Stomach (tissue), 9 donors: ENCODE measurements around the gene SIK3. TPM values are rescaled to one million over a fixed set of nuclear protein-coding genes. Genes with fewer than 3 reads are reported as not detected.

Experiments used
- DNase-seq, 2 donors: peaks; one replicate each; pipeline versions ENCODE4 v3.0.0 to v3.0.0-alpha.2; 2013 to 2019
- H3K27ac ChIP-seq, 5 donors: fragments of 200-600 bp in 4 of 5; sonication (generic) in 4 of 5; one replicate each; pipeline ENCODE4 v1.5.1; 2013 to 2019; ENCODE audit warnings: mild to moderate bottlenecking in 1 of 5, moderate library complexity in 1 of 5
- H3K27me3 ChIP-seq, 3 donors: fragments of 200-600 bp; sonication (generic); one replicate each; pipeline ENCODE4 v1.5.1; 2017 to 2019; ENCODE audit warnings: mixed run types in 1 of 3
- H3K36me3 ChIP-seq, 4 donors: fragments of 200-600 bp; sonication (generic); 1 replicate in 3 of 4; 2 replicates in 1 of 4; pipeline ENCODE4 v1.5.1; 2016 to 2019
- H3K4me1 ChIP-seq, 4 donors: fragments of 200-600 bp; sonication (generic); one replicate each; pipeline ENCODE4 v1.5.1; 2016 to 2019
- H3K4me3 ChIP-seq, 4 donors: fragments of 200-600 bp; sonication (generic) in 3 of 4; one replicate each; pipeline ENCODE4 v1.5.1; 2016 to 2019; ENCODE audit warnings: mild to moderate bottlenecking in 1 of 4
- H3K9me3 ChIP-seq, 4 donors: fragments of 200-600 bp; sonication (generic); one replicate each; pipeline ENCODE4 v1.5.1; 2016 to 2019
- CTCF ChIP-seq, 7 experiments: fragments of 450-650 bp in 4 of 7; fragments of 200-600 bp in 3 of 7; sonication (generic) in 3 of 7; IDR thresholded peaks; one replicate each; pipeline ENCODE4 v1.5.1; 2016 to 2019; ENCODE audit warnings: antibody characterized with exemption in 7 of 7, control low read depth in 2 of 7, mild to moderate bottlenecking in 1 of 7
- EP300 ChIP-seq: sonication (generic); formaldehyde crosslinking; IDR thresholded peaks from one replicate; pipeline ENCODE4 v1.6.1; 2017; ENCODE audit warnings: antibody characterized with exemption
- POLR2A ChIP-seq, 4 donors: fragments of 450-650 bp; IDR thresholded peaks; one replicate each; pipeline ENCODE4 v1.6.1; 2016; ENCODE audit warnings: antibody characterized with exemption in 4 of 4, control low read depth in 2 of 4, mild to moderate bottlenecking in 1 of 4, moderate library complexity in 1 of 4
- POLR2AphosphoS5 ChIP-seq, 3 donors: sonication (generic); formaldehyde crosslinking; IDR thresholded peaks; one replicate each; pipeline ENCODE4 v1.6.1; 2016; ENCODE audit warnings: antibody characterized with exemption in 3 of 3
- WGBS, 5 donors: extraction: QIAGEN DNeasy Blood & Tissue Kit in 3 of 5; methylation state at CpG; one replicate each; pipeline versions ENCODE4 v1.1.5 to v1.1.7; 2013 to 2018; 5-methylcytosine and 5-hydroxymethylcytosine counted together
- intact Hi-C: fragments of 100-400 bp; cut with DNase I; formaldehyde crosslinking; loops from one replicate; pipeline ENCODE4 v1.15.1; 2023; ENCODE audit warnings: low total_unique reads
- polyA plus RNA-seq, 3 donors: library from polyadenylated mRNA; stranded (reverse); fragments of 200-250 nt; gene quantifications; one replicate each; pipeline ENCODE4 v1.2.3, GENCODE V29; 2013
- total RNA-seq, 5 donors: library from RNA; depleted of rRNA; stranded (reverse); fragments of >200 nt; gene quantifications; one replicate each; pipeline versions ENCODE4 v1.1.0 to v1.2.3, GENCODE V29; 2014 to 2016
- donor health status: healthy with polysubstance abuse.
- donor health status: Bipolar disorder and iron deficiency.
- donor health status: healthy.

The SIK3 gene
- total and polyA plus RNA-seq, 8 donors, result 6.5 to 97.8 (median 23.7) TPM

GRCh38 chr11:117061256-117061655 is 37.0 kb downstream of the SIK3 start:
- H3K4me3 ChIP-seq, result no peak overlapping the region
- intact Hi-C loops, result no loop called here
- TF ChIP-seq EP300, result no peak
- TF ChIP-seq POLR2AphosphoS5 (IDR thresholded peaks at IDR 0.05), result no peak
- no peak for TF ChIP-seq POLR2A (IDR thresholded peaks at IDR 0.05)
- TF ChIP-seq CTCF (IDR thresholded peaks at IDR 0.05), result no peak
- WGBS, 5 donors, result 93 to 98% (median 95%) methylated on average over 5 of the region's 5 CpGs
- no peak overlapping the region for H3K27ac ChIP-seq
- no peaks in the 10 kb centered on the region for H3K36me3 ChIP-seq
- peaks cover 4 to 67% (median 47%) of the 10 kb centered on the region in 4 donors for H3K4me1 ChIP-seq
- H3K9me3 ChIP-seq, result no peaks in the 10 kb centered on the region
- H3K27me3 ChIP-seq, result no peaks in the 10 kb centered on the region
- no peak for DNase-seq

GRCh38 chr11:117059611-117060148 is 38.5 kb downstream of the SIK3 start:
- H3K27me3 ChIP-seq, result no peaks in the 10 kb centered on the region
- no peaks in the 10 kb centered on the region for H3K36me3 ChIP-seq
- H3K27ac ChIP-seq, result peak overlapping the region in 1 of 5 donors; percentile 5
- no peak overlapping the region for H3K4me3 ChIP-seq
- no peak for DNase-seq
- intact Hi-C loops, result no loop called here
- 70 to 82% (median 79%) methylated on average over 3 of the region's 3 CpGs for WGBS, 5 donors
- peaks cover 4 to 74% (median 51%) of the 10 kb centered on the region in 4 donors for H3K4me1 ChIP-seq
- TF ChIP-seq POLR2AphosphoS5 (IDR thresholded peaks at IDR 0.05) (no peak), EP300 (no peak), CTCF (IDR thresholded peaks at IDR 0.05) (no peak), POLR2A (IDR thresholded peaks at IDR 0.05) (no peak)
- H3K9me3 ChIP-seq, result no peaks in the 10 kb centered on the region

- Histone ChIP-seq H3K4me3 (no peak overlapping the region), H3K27ac (peak overlapping the region in 3 of 5 donors; percentile 4 to 9 (median 5)), H3K36me3 (no peaks in the 10 kb centered on the region), H3K4me1 (peaks cover 4 to 70% (median 48%) of the 10 kb centered on the region in 4 donors), H3K9me3 (no peaks in the 10 kb centered on the region), H3K27me3 (no peaks in the 10 kb centered on the region)
- intact Hi-C loops, result no loop called here
- 60 to 74% (median 74%) methylated on average over 4 of the region's 4 CpGs for WGBS, 5 donors
- DNase-seq, result peak in 1 of 2 donors; percentile 27
- TF ChIP-seq POLR2AphosphoS5 (IDR thresholded peaks at IDR 0.05) (peak in 1 of 3 donors; percentile 47), CTCF (IDR thresholded peaks at IDR 0.05) (no peak)
Measured at GRCh38 chr11:117058761-117059261, 39.4 kb downstream of the SIK3 start.

GRCh38 chr11:117057727-117058126 is 40.5 kb downstream of the SIK3 start:
- Histone ChIP-seq H3K36me3 (no peaks in the 10 kb centered on the region), H3K4me3 (no peak overlapping the region), H3K4me1 (peaks cover 6 to 66% (median 41%) of the 10 kb centered on the region in 4 donors), H3K27me3 (no peaks in the 10 kb centered on the region), H3K9me3 (no peaks in the 10 kb centered on the region), H3K27ac (peak overlapping the region in 2 of 5 donors; percentile 5 to 26)
- intact Hi-C loops, result no loop called here
- DNase-seq, result no peak
- TF ChIP-seq EP300 (no peak), POLR2A (IDR thresholded peaks at IDR 0.05) (no peak), POLR2AphosphoS5 (IDR thresholded peaks at IDR 0.05) (no peak), CTCF (IDR thresholded peaks at IDR 0.05) (no peak)
